DND-41 (cell line): Measurements from ENCODE around the gene SCRN2.

ENCODE experiments used
- ATAC-seq: fragments of 200-7000 bp; cut with Tn5 transposase; 3 replicates; pipeline ENCODE4 v1.9.1; 2021; ENCODE audit warnings: low read depth; ENCODE audit not compliant: insufficient read depth
- DNase-seq: peaks from one replicate; pipeline ENCODE4 v3.0.0-alpha.2; 2020
- H2AFZ ChIP-seq: 2 replicates; pipeline ENCODE4 v1.6.0; 2012; ENCODE audit warnings: low read depth, low read length
- H3K27ac ChIP-seq: 2 replicates; pipeline ENCODE4 v1.5.1; 2012; ENCODE audit warnings: low read length, inconsistent platforms
- H3K27me3 ChIP-seq: fragments of 200-600 bp; sonication (generic); 2 replicates; pipeline ENCODE4 v1.6.0; 2012; ENCODE audit warnings: low read length, mild to moderate bottlenecking, inconsistent platforms; ENCODE audit not compliant: insufficient read depth, poor library complexity
- H3K36me3 ChIP-seq: 2 replicates; pipeline ENCODE4 v1.5.1; 2012; ENCODE audit warnings: low read length, inconsistent platforms; ENCODE audit not compliant: insufficient read depth
- H3K4me1 ChIP-seq: 2 replicates; pipeline ENCODE4 v1.5.1; 2012; ENCODE audit warnings: mild to moderate bottlenecking, low read length; ENCODE audit not compliant: insufficient read depth
- H3K4me2 ChIP-seq: 2 replicates; pipeline ENCODE4 v1.6.0; 2012; ENCODE audit warnings: mild to moderate bottlenecking, moderate library complexity, low read length, inconsistent platforms; ENCODE audit not compliant: insufficient read depth
- H3K4me3 ChIP-seq, 2 experiments: fragments of 200-600 bp in 1 of 2; shearing (Covaris generic) in 1 of 2; 2 replicates each; pipeline ENCODE4 v1.5.1; 2012 to 2016; ENCODE audit warnings: inconsistent platforms in 2 of 2, low read length in 2 of 2, mild to moderate bottlenecking in 2 of 2, low read depth in 1 of 2, moderate library complexity in 1 of 2
- H3K79me2 ChIP-seq: 2 replicates; pipeline ENCODE4 v1.6.0; 2012; ENCODE audit warnings: low read length, inconsistent platforms; ENCODE audit not compliant: insufficient read depth
- H3K9ac ChIP-seq: 2 replicates; pipeline ENCODE4 v1.6.0; 2012; ENCODE audit warnings: low read depth, mild to moderate bottlenecking, inconsistent platforms, low read length, moderate library complexity
- H3K9me3 ChIP-seq: 2 replicates; pipeline ENCODE4 v1.5.1; 2012; ENCODE audit warnings: low read length, moderate library complexity, mild to moderate bottlenecking, inconsistent platforms; ENCODE audit not compliant: insufficient read depth, severe bottlenecking
- H4K20me1 ChIP-seq: 2 replicates; pipeline ENCODE4 v1.6.0; 2012; ENCODE audit warnings: low read length; ENCODE audit not compliant: insufficient read depth
- EZH2 ChIP-seq: IDR thresholded peaks from 3 replicates; pipeline ENCODE4 v1.6.1; 2012; ENCODE audit warnings: borderline replicate concordance, low read depth, mild to moderate bottlenecking, moderate library complexity, low read length, inconsistent platforms; ENCODE audit not compliant: severe bottlenecking
- TF ChIP-seq, protein P1 (sequence below): IDR thresholded peaks from 2 replicates; pipeline ENCODE4 v1.5.1; 2012; ENCODE audit warnings: borderline replicate concordance, low read length, moderate library complexity, mild to moderate bottlenecking; ENCODE audit not compliant: poor library complexity, severe bottlenecking; ENCODE audit errors: extremely low read depth

SCRN2 gene

DNA sequence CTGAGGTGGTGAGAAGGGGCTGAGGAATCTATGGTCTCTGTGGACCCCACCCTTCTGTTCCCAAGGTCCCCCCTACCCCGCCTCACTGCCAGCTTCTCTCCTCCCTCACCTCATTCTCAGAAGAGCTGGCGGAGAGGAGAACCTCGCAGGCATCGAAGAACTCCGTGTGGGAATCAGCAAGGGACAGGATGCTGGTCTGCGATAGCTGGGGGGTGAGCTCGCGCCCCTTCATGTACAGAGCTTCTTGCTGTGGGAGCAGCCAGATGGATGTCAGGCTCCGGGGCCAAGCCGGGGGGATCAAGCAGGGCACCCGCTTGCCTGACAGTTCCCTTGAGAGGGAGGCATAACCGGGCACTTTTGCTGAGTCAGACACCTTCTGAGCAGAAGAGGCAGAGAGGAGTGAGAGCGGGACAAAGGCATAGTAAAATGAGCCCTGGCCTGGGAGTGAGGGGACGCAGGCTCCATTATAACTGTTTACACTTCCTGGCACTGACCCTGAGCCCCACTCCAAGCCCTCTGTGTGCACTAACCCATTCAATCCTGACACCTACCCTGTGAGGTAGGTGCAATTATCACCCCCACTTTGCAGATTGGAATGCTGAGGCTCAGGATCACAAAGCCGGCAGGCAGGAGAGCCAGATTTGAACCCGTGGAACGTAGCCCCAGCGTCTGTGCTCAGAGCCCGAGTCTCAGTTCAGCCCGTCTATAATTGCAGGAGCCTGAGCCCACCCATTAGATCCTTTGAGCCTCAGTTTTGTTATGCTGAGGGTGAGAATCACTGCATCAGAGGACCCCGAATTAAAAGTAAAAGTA is 25.8 kb downstream of the SCRN2 start:
- Histone ChIP-seq H3K27me3 (no peaks in the 10 kb centered on the region), H4K20me1 (no peaks in the 10 kb centered on the region; the same call in 1 of the 2 replicates), H3K36me3 (peaks cover 69% of the 10 kb centered on the region), H3K4me3 (no peak overlapping the region), H3K4me1 (peaks cover 5% of the 10 kb centered on the region), H3K4me2 (no peak overlapping the region), H2AFZ (no peak overlapping the region), H3K27ac (no peak overlapping the region), H3K79me2 (peaks cover 4% of the 10 kb centered on the region; the same call in 1 of the 2 replicates), H3K9ac (no peak overlapping the region), H3K9me3 (no peaks in the 10 kb centered on the region)
- TF ChIP-seq, protein P1, sequence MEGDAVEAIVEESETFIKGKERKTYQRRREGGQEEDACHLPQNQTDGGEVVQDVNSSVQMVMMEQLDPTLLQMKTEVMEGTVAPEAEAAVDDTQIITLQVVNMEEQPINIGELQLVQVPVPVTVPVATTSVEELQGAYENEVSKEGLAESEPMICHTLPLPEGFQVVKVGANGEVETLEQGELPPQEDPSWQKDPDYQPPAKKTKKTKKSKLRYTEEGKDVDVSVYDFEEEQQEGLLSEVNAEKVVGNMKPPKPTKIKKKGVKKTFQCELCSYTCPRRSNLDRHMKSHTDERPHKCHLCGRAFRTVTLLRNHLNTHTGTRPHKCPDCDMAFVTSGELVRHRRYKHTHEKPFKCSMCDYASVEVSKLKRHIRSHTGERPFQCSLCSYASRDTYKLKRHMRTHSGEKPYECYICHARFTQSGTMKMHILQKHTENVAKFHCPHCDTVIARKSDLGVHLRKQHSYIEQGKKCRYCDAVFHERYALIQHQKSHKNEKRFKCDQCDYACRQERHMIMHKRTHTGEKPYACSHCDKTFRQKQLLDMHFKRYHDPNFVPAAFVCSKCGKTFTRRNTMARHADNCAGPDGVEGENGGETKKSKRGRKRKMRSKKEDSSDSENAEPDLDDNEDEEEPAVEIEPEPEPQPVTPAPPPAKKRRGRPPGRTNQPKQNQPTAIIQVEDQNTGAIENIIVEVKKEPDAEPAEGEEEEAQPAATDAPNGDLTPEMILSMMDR, result no peak
- TF ChIP-seq EZH2, result no peak
- DNase-seq (no peak), ATAC-seq (no peak)

GRCh38 chr17:47813512-47814031 is 27.5 kb downstream of the SCRN2 start:
- ATAC-seq (no peak), DNase-seq (no peak)
- H3K27ac ChIP-seq, result no peak overlapping the region
- H3K9ac ChIP-seq, result no peak overlapping the region
- H3K9me3 ChIP-seq, result no peaks in the 10 kb centered on the region
- no peak overlapping the region for H2AFZ ChIP-seq
- H3K36me3 ChIP-seq, result peaks cover 73% of the 10 kb centered on the region
- H4K20me1 ChIP-seq, result no peaks in the 10 kb centered on the region; the same call in 1 of the 2 replicates
- no peak overlapping the region for H3K4me2 ChIP-seq
- no peaks in the 10 kb centered on the region for H3K79me2 ChIP-seq
- no peaks in the 10 kb centered on the region for H3K27me3 ChIP-seq
- H3K4me1 ChIP-seq, result no peaks in the 10 kb centered on the region
- TF ChIP-seq, protein P1, result no peak
- no peak for TF ChIP-seq EZH2
- no peak overlapping the region for H3K4me3 ChIP-seq

DNA sequence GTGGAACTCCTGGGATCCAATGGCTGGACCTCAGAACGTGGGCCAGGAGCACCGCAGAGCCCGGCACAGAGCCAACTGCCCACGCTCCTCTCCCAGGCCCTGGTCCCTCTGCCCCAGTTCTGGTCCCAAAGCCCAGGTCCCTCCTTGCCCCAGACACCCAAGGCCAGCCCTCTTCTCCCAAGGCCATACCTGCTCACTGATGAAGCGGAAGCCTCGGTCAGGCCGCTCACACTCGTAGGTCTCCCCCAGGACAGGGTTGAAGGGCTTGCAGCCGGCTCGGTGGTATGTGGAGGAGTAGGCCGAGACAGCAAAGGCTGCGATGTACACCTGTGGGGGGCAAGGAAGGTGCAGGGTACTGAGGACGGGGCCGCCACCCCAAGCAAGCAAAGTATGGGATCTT is 28.0 kb downstream of the SCRN2 start:
- ATAC-seq (no peak), DNase-seq (no peak)
- no peak overlapping the region for H3K4me2 ChIP-seq
- no peak overlapping the region for H3K4me3 ChIP-seq
- H2AFZ ChIP-seq, result no peak overlapping the region
- no peaks in the 10 kb centered on the region for H3K4me1 ChIP-seq
- no peaks in the 10 kb centered on the region; the same call in 1 of the 2 replicates for H4K20me1 ChIP-seq
- H3K9ac ChIP-seq, result no peak overlapping the region
- no peaks in the 10 kb centered on the region for H3K27me3 ChIP-seq
- TF ChIP-seq EZH2, result no peak
- TF ChIP-seq, protein P1, result no peak
- H3K27ac ChIP-seq, result no peak overlapping the region
- no peaks in the 10 kb centered on the region for H3K79me2 ChIP-seq
- no peaks in the 10 kb centered on the region for H3K9me3 ChIP-seq
- peaks cover 73% of the 10 kb centered on the region for H3K36me3 ChIP-seq
